GM12891 (cell line): ENCODE data around the gene SLAMF9.

Experiments
- DNase-seq: peaks from one replicate; pipeline ENCODE4 v3.0.0; 2011; ENCODE audit warnings: low spot score; ENCODE audit not compliant: insufficient read length
- FAIRE-seq: peaks from 2 replicates; lab custom pipeline; 2011; peaks lifted over from hg19 to GRCh38; lab: Jason Lieb, UNC
- PAX5 ChIP-seq: IDR thresholded peaks from 2 replicates; pipeline ENCODE4 v1.6.1; 2011; ENCODE audit warnings: low read length, moderate library complexity, mild to moderate bottlenecking; ENCODE audit not compliant: insufficient read depth, severe bottlenecking
- POLR2A ChIP-seq: IDR thresholded peaks from 2 replicates; pipeline ENCODE4 v1.6.1; 2011; ENCODE audit warnings: low read depth, low read length, control low read depth
- POLR2AphosphoS5 ChIP-seq: IDR thresholded peaks from 2 replicates; pipeline ENCODE4 v1.6.1; 2011; ENCODE audit warnings: low read depth, low read length, control low read depth
- POU2F2 ChIP-seq: IDR thresholded peaks from 2 replicates; pipeline ENCODE4 v1.6.1; 2011; ENCODE audit warnings: low read depth, mild to moderate bottlenecking, control low read depth, low read length, moderate library complexity
- SPI1 ChIP-seq: IDR thresholded peaks from 2 replicates; pipeline ENCODE4 v1.6.1; 2011; ENCODE audit warnings: low read depth, low read length, control low read depth
- TAF1 ChIP-seq: IDR thresholded peaks from 2 replicates; pipeline ENCODE4 v1.6.1; 2011; ENCODE audit warnings: low read depth, low read length, control low read depth

Gene SLAMF9

GRCh38 chr1:159989581-159989980, 35.5 kb upstream of the SLAMF9 start:
- DNase-seq (no peak), FAIRE-seq (no peak)
- no peak for TF ChIP-seq POLR2A
- no peak for TF ChIP-seq PAX5
- no peak for TF ChIP-seq POLR2AphosphoS5
- no peak for TF ChIP-seq SPI1
- TF ChIP-seq POU2F2 = no peak
- no peak for TF ChIP-seq TAF1

GRCh38 chr1:159988006-159988405, 34.0 kb upstream of the SLAMF9 start:
- TF ChIP-seq POLR2A (no peak), POU2F2 (no peak), SPI1 (no peak), PAX5 (no peak), TAF1 (no peak), POLR2AphosphoS5 (no peak)
- DNase-seq (no peak), FAIRE-seq (no peak)

- FAIRE-seq (no peak), DNase-seq (no peak)
- no peak for TF ChIP-seq POU2F2
- no peak for TF ChIP-seq TAF1
- no peak for TF ChIP-seq SPI1
- TF ChIP-seq POLR2AphosphoS5 = no peak
- TF ChIP-seq POLR2A = no peak
- TF ChIP-seq PAX5 = no peak
Measured at GRCh38 chr1:159987186-159987585, 33.1 kb upstream of the SLAMF9 start.

- no peak for FAIRE-seq
- DNase-seq = no peak
Measured at GRCh38 chr1:159986531-159986930, 32.5 kb upstream of the SLAMF9 start.

GRCh38 chr1:159986093-159986492, 32.1 kb upstream of the SLAMF9 start:
- TF ChIP-seq TAF1 (no peak), PAX5 (no peak), SPI1 (no peak), POU2F2 (no peak), POLR2A (no peak), POLR2AphosphoS5 (no peak)
- FAIRE-seq (no peak), DNase-seq (no peak)

More at GRCh38 chr1:159986531-159986930, 32.5 kb upstream of the SLAMF9 start:
- TF ChIP-seq SPI1 (no peak), PAX5 (no peak)

GRCh38 chr1:159985473-159985872, 31.4 kb upstream of the SLAMF9 start:
- TF ChIP-seq SPI1 (no peak), TAF1 (no peak), POLR2A (no peak), PAX5 (no peak), POU2F2 (no peak), POLR2AphosphoS5 (no peak)
- no peak for FAIRE-seq
- DNase-seq = no peak

- TF ChIP-seq PAX5 (no peak), SPI1 (no peak), TAF1 (no peak), POU2F2 (no peak)
- DNase-seq (no peak), FAIRE-seq (no peak)
Measured at GRCh38 chr1:159983681-159984080, 29.6 kb upstream of the SLAMF9 start.

GRCh38 chr1:159982280-159982679, 28.2 kb upstream of the SLAMF9 start:
- FAIRE-seq (no peak), DNase-seq (no peak)
- TF ChIP-seq POU2F2 (no peak), PAX5 (no peak), POLR2AphosphoS5 (no peak), POLR2A (no peak), SPI1 (no peak), TAF1 (no peak)

GRCh38 chr1:159981351-159982055, 27.5 kb upstream of the SLAMF9 start:
- DNase-seq = no peak
- FAIRE-seq = no peak
- TF ChIP-seq TAF1 (no peak), PAX5 (no peak), SPI1 (no peak), POU2F2 (no peak)

GRCh38 chr1:159980786-159981185, 26.7 kb upstream of the SLAMF9 start:
- DNase-seq = no peak
- no peak for TF ChIP-seq SPI1
- TF ChIP-seq PAX5 = no peak
- TF ChIP-seq TAF1 = no peak
- no peak for TF ChIP-seq POU2F2
- no peak for TF ChIP-seq POLR2A
- no peak for TF ChIP-seq POLR2AphosphoS5
- FAIRE-seq = no peak
